Rectal smooth muscle tissue (tissue), 1 donor: ENCODE measurements around the gene MYO9B.
A peak's percentile ranks its signal among the peaks of the same experiment; 100 is the strongest.
"Not testable (repeated sequence)": the region's sequence is repeated elsewhere in the genome, so short reads cannot be mapped to it uniquely, and the experiment has no call there.

Experiments used
- H3K27ac ChIP-seq: one replicate; pipeline ENCODE4 v1.7.0; 2013; ENCODE audit warnings: low read depth, low read length, inconsistent platforms
- H3K27me3 ChIP-seq: one replicate; pipeline ENCODE4 v1.7.0; 2013; ENCODE audit warnings: low read length; ENCODE audit not compliant: control insufficient read depth, insufficient read depth
- H3K36me3 ChIP-seq: one replicate; pipeline ENCODE4 v1.7.0; 2013; ENCODE audit warnings: low read length; ENCODE audit not compliant: control insufficient read depth, insufficient read depth
- H3K4me1 ChIP-seq: one replicate; pipeline ENCODE4 v1.7.0; 2013; ENCODE audit warnings: low read length; ENCODE audit not compliant: control insufficient read depth, insufficient read depth
- H3K4me3 ChIP-seq: one replicate; pipeline ENCODE4 v1.7.0; 2013; ENCODE audit warnings: low read length
- H3K9ac ChIP-seq: one replicate; pipeline ENCODE4 v1.7.0; 2013; ENCODE audit warnings: low read length

MYO9B gene

DNA sequence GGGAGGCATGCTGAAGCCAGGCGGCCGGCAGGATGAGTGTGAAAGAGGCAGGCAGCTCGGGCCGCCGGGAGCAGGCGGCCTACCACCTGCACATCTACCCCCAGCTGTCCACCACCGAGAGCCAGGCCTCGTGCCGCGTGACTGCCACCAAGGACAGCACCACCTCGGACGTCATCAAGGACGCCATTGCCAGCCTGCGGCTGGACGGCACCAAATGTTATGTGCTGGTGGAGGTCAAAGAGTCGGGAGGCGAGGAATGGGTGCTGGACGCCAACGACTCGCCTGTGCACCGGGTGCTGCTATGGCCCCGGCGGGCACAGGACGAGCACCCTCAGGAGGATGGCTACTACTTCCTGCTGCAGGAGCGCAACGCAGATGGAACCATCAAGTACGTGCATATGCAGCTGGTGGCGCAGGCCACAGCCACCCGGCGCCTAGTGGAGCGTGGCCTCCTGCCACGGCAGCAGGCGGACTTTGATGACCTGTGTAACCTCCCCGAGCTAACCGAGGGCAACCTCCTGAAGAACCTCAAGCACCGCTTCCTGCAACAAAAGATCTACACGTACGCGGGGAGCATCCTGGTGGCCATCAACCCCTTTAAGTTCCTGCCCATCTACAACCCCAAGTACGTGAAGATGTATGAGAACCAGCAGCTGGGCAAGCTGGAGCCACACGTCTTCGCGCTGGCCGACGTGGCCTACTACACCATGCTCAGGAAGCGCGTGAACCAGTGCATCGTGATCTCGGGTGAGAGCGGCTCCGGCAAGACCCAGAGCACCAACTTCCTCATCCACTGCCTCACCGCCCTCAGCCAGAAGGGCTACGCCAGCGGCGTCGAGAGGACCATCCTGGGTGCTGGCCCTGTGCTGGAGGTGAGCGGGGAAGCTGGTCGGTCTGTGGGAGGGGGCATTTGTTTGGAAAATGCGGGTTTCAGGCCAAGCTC lies 26.4 kb downstream of the MYO9B start:
- Histone ChIP-seq H3K36me3 (peaks cover 24% of the 10 kb centered on the region), H3K4me1 (peaks cover 4% of the 10 kb centered on the region), H3K9ac (no peak overlapping the region), H3K4me3 (no peak overlapping the region), H3K27me3 (no peaks in the 10 kb centered on the region), H3K27ac (no peak overlapping the region)

GRCh38 chr19:17103177-17103576 lies 27.6 kb downstream of the MYO9B start:
- H3K4me1 ChIP-seq = peaks cover 10% of the 10 kb centered on the region
- no peak overlapping the region for H3K4me3 ChIP-seq
- H3K36me3 ChIP-seq = peaks cover 24% of the 10 kb centered on the region
- H3K9ac ChIP-seq = no peak overlapping the region
- H3K27me3 ChIP-seq = no peaks in the 10 kb centered on the region
- H3K27ac ChIP-seq = no peak overlapping the region

GRCh38 chr19:17104679-17105078 lies 29.1 kb downstream of the MYO9B start:
- Histone ChIP-seq H3K36me3 (peaks cover 27% of the 10 kb centered on the region), H3K4me1 (peaks cover 14% of the 10 kb centered on the region), H3K27ac (no peak overlapping the region), H3K4me3 (no peak overlapping the region), H3K27me3 (no peaks in the 10 kb centered on the region), H3K9ac (no peak overlapping the region)

DNA sequence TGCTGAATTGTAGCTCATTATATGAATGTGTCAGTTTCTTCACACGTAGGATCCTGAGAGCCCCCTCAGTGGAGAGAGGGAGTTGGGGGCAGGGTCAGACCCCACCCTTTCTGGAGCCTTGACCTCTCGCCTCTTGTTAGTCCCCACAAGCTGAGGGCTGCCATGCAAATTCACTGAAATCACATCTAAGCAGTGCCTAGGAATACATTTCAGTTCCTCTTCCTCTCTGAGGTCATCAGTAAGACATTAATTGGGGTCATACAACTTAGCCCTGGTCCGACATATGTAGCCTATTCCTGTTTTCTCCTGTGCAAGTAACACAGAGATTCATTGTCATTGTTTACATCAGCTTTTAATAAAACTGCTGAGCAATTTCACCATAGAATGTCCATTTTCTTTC lies 30.0 kb downstream of the MYO9B start:
- H3K9ac ChIP-seq = no peak overlapping the region
- H3K27ac ChIP-seq = no peak overlapping the region
- no peaks in the 10 kb centered on the region for H3K27me3 ChIP-seq
- peaks cover 27% of the 10 kb centered on the region for H3K36me3 ChIP-seq
- peaks cover 14% of the 10 kb centered on the region for H3K4me1 ChIP-seq
- no peak overlapping the region for H3K4me3 ChIP-seq

DNA sequence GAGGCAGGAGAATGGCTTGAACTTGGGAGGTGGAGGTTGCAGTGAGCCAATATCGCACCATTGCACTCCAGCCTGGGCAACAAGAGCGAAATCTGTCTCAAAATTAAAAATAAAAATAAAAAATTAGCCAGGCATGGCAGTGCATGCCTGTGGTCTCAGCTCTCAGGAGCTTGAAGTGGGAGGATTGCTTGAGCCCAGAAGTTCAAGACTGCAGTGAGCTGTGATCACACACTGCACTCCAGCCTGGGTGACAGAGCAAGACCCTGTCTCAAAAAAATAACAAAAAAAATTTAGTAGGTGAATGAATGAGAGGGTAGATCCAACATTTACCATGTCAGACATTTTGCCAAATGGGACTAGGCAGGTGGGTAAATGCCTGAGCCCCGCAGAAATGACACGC lies 31.4 kb downstream of the MYO9B start:
- not testable (repeated sequence) for H3K4me3 ChIP-seq, H3K9ac ChIP-seq, H3K27me3 ChIP-seq
- Histone ChIP-seq H3K4me1 (peaks cover 14% of the 10 kb centered on the region), H3K27ac (peak overlapping the region; percentile 92), H3K36me3 (peaks cover 32% of the 10 kb centered on the region)

- H3K27ac ChIP-seq = peak overlapping the region; percentile 92
- peaks cover 30% of the 10 kb centered on the region for H3K36me3 ChIP-seq
- H3K9ac ChIP-seq = no peak overlapping the region
- H3K4me3 ChIP-seq = peak overlapping the region; percentile 7
- H3K27me3 ChIP-seq = no peaks in the 10 kb centered on the region
- H3K4me1 ChIP-seq = peaks cover 14% of the 10 kb centered on the region
Observed at GRCh38 chr19:17107546-17108452, 32.2 kb downstream of the MYO9B start.

DNA sequence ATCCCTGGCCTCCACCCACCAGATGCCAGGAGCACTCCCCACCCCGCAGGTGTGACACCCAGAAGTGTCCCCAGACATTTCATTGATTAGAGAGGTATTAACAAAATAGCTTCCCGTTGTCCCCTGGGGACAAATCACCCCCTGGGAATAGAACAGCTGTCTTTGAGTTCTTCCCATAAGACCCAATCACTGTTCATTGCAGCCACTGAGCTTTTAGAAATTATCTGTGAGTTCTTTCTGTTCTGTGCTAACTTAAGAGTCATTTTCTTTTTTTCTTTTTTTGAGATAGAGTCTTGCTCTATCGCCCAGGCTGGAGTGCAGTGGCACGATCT lies 32.8 kb downstream of the MYO9B start:
- peak overlapping the region; percentile 92 for H3K27ac ChIP-seq
- no peaks in the 10 kb centered on the region for H3K27me3 ChIP-seq
- no peak overlapping the region for H3K9ac ChIP-seq
- H3K4me3 ChIP-seq = peak overlapping the region; percentile 7
- peaks cover 24% of the 10 kb centered on the region for H3K36me3 ChIP-seq
- peaks cover 14% of the 10 kb centered on the region for H3K4me1 ChIP-seq

- no peak overlapping the region for H3K4me3 ChIP-seq
- peaks cover 14% of the 10 kb centered on the region for H3K4me1 ChIP-seq
- H3K9ac ChIP-seq = no peak overlapping the region
- no peak overlapping the region for H3K27ac ChIP-seq
- H3K36me3 ChIP-seq = peaks cover 19% of the 10 kb centered on the region
- no peaks in the 10 kb centered on the region for H3K27me3 ChIP-seq
Observed at GRCh38 chr19:17109300-17109699, 33.7 kb downstream of the MYO9B start.

DNA sequence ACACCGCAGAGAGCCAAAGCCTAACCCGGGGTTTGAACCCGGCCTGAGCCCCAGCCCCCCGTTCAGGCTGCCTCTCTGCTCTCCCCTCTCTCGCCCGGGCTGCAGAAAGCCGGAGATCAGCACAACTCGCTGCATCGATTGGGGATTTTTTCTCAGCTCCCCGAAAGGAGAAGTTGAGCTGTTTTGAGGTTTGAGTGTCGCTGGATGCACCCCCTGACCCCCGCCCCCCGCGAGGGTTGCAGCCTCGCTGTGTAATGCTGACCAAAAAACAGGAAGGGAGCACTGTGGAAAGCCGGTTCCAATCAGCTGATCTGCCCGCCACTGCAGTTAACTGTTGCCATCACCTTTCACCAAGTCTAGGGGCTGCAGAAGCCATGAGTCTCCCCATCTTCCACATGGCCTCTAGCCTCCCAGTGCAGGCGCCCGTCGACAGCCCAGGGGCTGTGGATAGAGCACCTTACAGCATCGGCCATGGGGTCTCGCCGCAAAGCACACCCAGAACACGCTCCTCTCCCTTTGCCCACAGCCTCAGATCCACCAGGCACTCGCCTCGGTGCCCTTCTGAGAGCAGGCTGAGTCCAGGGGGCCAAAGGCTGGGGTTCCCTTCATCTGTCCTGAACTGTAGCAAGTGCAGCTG lies 34.5 kb downstream of the MYO9B start:
- Histone ChIP-seq H3K9ac (no peak overlapping the region), H3K27ac (no peak overlapping the region), H3K36me3 (peaks cover 19% of the 10 kb centered on the region), H3K4me3 (no peak overlapping the region), H3K27me3 (no peaks in the 10 kb centered on the region), H3K4me1 (peaks cover 14% of the 10 kb centered on the region)

- Histone ChIP-seq H3K4me1 (peaks cover 14% of the 10 kb centered on the region), H3K27me3 (no peaks in the 10 kb centered on the region), H3K9ac (no peak overlapping the region), H3K4me3 (no peak overlapping the region), H3K36me3 (peaks cover 19% of the 10 kb centered on the region), H3K27ac (no peak overlapping the region)
Observed at GRCh38 chr19:17110599-17110966, 35.0 kb downstream of the MYO9B start.

GRCh38 chr19:17111766-17112165 lies 36.2 kb downstream of the MYO9B start:
- Histone ChIP-seq H3K36me3 (peaks cover 16% of the 10 kb centered on the region), H3K9ac (no peak overlapping the region), H3K4me3 (no peak overlapping the region), H3K27me3 (no peaks in the 10 kb centered on the region), H3K4me1 (peaks cover 14% of the 10 kb centered on the region), H3K27ac (no peak overlapping the region)

DNA sequence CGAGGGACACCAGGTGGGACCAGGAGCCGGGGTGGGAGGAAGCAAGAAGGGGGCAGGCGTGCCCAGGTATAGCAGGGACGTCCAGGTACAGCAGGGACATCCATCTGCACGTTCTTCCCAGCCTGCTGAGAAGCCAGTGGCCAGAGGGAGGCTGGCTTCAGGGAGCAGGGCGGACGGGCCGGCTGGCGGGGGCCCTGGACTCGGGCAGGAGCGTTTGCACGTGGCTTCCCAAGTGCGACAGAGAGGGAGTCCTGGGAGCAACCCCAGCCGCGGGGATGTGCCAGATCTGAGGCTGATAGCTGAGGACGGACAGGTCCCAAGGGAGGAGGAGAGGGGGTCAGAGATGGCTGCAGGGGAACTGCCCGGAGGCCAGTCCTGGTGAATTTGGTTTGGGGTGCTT lies 36.7 kb downstream of the MYO9B start:
- Histone ChIP-seq H3K27me3 (no peaks in the 10 kb centered on the region), H3K36me3 (peaks cover 16% of the 10 kb centered on the region), H3K9ac (no peak overlapping the region), H3K4me3 (no peak overlapping the region), H3K4me1 (peaks cover 13% of the 10 kb centered on the region), H3K27ac (no peak overlapping the region)
